ENCODE data around the gene QRSL1.
"Not testable (repeated sequence)": the region's sequence is repeated elsewhere in the genome, so short reads cannot be mapped to it uniquely, and the experiment has no call there.

QRSL1 gene

GRCh38 chr6:106674541-106675229, 45.3 kb downstream of the QRSL1 start:
- no peak for DNase-seq (ENCODE audit: low read depth)

GRCh38 chr6:106677282-106677681, 47.9 kb downstream of the QRSL1 start:
- DNase-seq (ENCODE audit: low read depth) = no peak

- no peak for DNase-seq (ENCODE audit: low read depth)
These were observed 54.6 kb downstream of the QRSL1 start for GRCh38 chr6:106684011-106684410.

- no peak for DNase-seq (ENCODE audit: low read depth)
These were observed 56.5 kb downstream of the QRSL1 start for GRCh38 chr6:106685833-106686232.

GRCh38 chr6:106688177-106688951, 59.0 kb downstream of the QRSL1 start:
- DNase-seq (ENCODE audit: low read depth) = no peak

GRCh38 chr6:106692112-106692818, 62.9 kb downstream of the QRSL1 start:
- no peak for DNase-seq (ENCODE audit: low read depth)

GRCh38 chr6:106692819-106693208, 63.4 kb downstream of the QRSL1 start:
- no peak for DNase-seq (ENCODE audit: low read depth)

GRCh38 chr6:106693418-106693817, 64.0 kb downstream of the QRSL1 start:
- DNase-seq (ENCODE audit: low read depth) = no peak

- no peak for DNase-seq (ENCODE audit: low read depth)
These were observed 65.0 kb downstream of the QRSL1 start for GRCh38 chr6:106694343-106694742.

- DNase-seq (ENCODE audit: low read depth) = no peak
These were observed 71.2 kb downstream of the QRSL1 start for GRCh38 chr6:106700581-106700980.

- DNase-seq (ENCODE audit: low read depth) = not testable (repeated sequence)
These were observed 71.8 kb downstream of the QRSL1 start for GRCh38 chr6:106701201-106701600.

GRCh38 chr6:106702046-106702445, 72.7 kb downstream of the QRSL1 start:
- no peak for DNase-seq (ENCODE audit: low read depth)

GRCh38 chr6:106702451-106703110, 73.2 kb downstream of the QRSL1 start:
- no peak for DNase-seq (ENCODE audit: low read depth)

- DNase-seq (ENCODE audit: low read depth) = no peak
These were observed 74.9 kb downstream of the QRSL1 start for GRCh38 chr6:106704327-106704726.

- no peak for DNase-seq (ENCODE audit: low read depth)
These were observed 75.8 kb downstream of the QRSL1 start for GRCh38 chr6:106705156-106705555.

GRCh38 chr6:106710580-106710979, 81.2 kb downstream of the QRSL1 start:
- DNase-seq (ENCODE audit: low read depth) = no peak

GRCh38 chr6:106714281-106714680, 84.9 kb downstream of the QRSL1 start:
- DNase-seq (ENCODE audit: low read depth) = no peak

GRCh38 chr6:106715922-106716321, 86.5 kb downstream of the QRSL1 start:
- DNase-seq (ENCODE audit: low read depth) = no peak

- DNase-seq (ENCODE audit: low read depth) = no peak
These were observed 87.6 kb downstream of the QRSL1 start for GRCh38 chr6:106716966-106717365.

All from T follicular helper cell (primary cell).